Left renal pelvis (tissue), 4 donors: ENCODE measurements around the gene ABCC11. TPM values are rescaled to one million over a fixed set of nuclear protein-coding genes. Genes with fewer than 3 reads are reported as not detected.

ENCODE experiments used
- DNase-seq, 4 donors: peaks; one replicate each; pipeline ENCODE4 v3.0.0-alpha.2; 2013; ENCODE audit warnings: low read depth in 4 of 4, low spot score in 3 of 4
- polyA plus RNA-seq, 4 donors: library from polyadenylated mRNA; unstranded; fragments of 120-200 nt; gene quantifications; one replicate each; pipeline ENCODE4 v1.2.1, GENCODE V29; 2013; ENCODE audit not compliant: insufficient read length in 4 of 4

The ABCC11 gene
- polyA plus RNA-seq, 4 donors, result 0.15 to 0.42 (median 0.22) TPM

- DNase-seq, result no peak
Observed at GRCh38 chr16:48165961-48166578, 81.3 kb downstream of the ABCC11 start.

GRCh38 chr16:48164907-48165715 is 82.2 kb downstream of the ABCC11 start:
- peak in 3 of 4 donors; percentile 12 to 25 (median 24) for DNase-seq

GRCh38 chr16:48162839-48163410 is 84.4 kb downstream of the ABCC11 start:
- DNase-seq, result no peak

GRCh38 chr16:48161906-48162305 is 85.4 kb downstream of the ABCC11 start:
- no peak for DNase-seq

GRCh38 chr16:48160575-48160974 is 86.8 kb downstream of the ABCC11 start:
- DNase-seq, result no peak

GRCh38 chr16:48158296-48158695 is 89.0 kb downstream of the ABCC11 start:
- no peak for DNase-seq

- no peak for DNase-seq
Observed at GRCh38 chr16:48157794-48158193, 89.5 kb downstream of the ABCC11 start.

- DNase-seq, result no peak
Observed at GRCh38 chr16:48157302-48157701, 90.0 kb downstream of the ABCC11 start.

- DNase-seq, result peak; percentile 31 to 48 (median 36)
Observed at GRCh38 chr16:48156790-48157209, 90.5 kb downstream of the ABCC11 start.

GRCh38 chr16:48155926-48156789 is 91.2 kb downstream of the ABCC11 start, which contains the start of gene ABCC12:
TSS of gene ABCC12 (minus strand) at chr16:48155993. CDS start at chr16:48146424, 9,569 bp downstream.
- no peak for DNase-seq

GRCh38 chr16:48153774-48154173 is 93.6 kb downstream of the ABCC11 start:
- DNase-seq, result no peak

GRCh38 chr16:48152226-48152625 is 95.1 kb downstream of the ABCC11 start:
- no peak for DNase-seq

GRCh38 chr16:48150707-48151106 is 96.6 kb downstream of the ABCC11 start:
- no peak for DNase-seq

- DNase-seq, result no peak
Observed at GRCh38 chr16:48146710-48147109, 100.6 kb downstream of the ABCC11 start.

GRCh38 chr16:48146131-48146530 is 101.2 kb downstream of the ABCC11 start:
- DNase-seq, result no peak

- DNase-seq, result no peak
Observed at GRCh38 chr16:48143812-48144368, 103.4 kb downstream of the ABCC11 start.

GRCh38 chr16:48140821-48141220 is 106.5 kb downstream of the ABCC11 start:
- no peak for DNase-seq

GRCh38 chr16:48139517-48139916 is 107.8 kb downstream of the ABCC11 start:
- no peak for DNase-seq

- no peak for DNase-seq
Observed at GRCh38 chr16:48138543-48138942, 108.8 kb downstream of the ABCC11 start.

- no peak for DNase-seq
Observed at GRCh38 chr16:48137822-48138221, 109.5 kb downstream of the ABCC11 start.
